CD4-positive, alpha-beta T cell treated with Interleukin-6 for 4 hours (primary cell): ENCODE measurements around the gene PLEK2.
"Not testable (repeated sequence)": the region's sequence is repeated elsewhere in the genome, so short reads cannot be mapped to it uniquely, and the experiment has no call there.

Source experiments
- DNase-seq: peaks from one replicate; pipeline ENCODE4 v3.0.0-alpha.2; 2020; ENCODE audit warnings: mixed read lengths

Gene PLEK2

DNA sequence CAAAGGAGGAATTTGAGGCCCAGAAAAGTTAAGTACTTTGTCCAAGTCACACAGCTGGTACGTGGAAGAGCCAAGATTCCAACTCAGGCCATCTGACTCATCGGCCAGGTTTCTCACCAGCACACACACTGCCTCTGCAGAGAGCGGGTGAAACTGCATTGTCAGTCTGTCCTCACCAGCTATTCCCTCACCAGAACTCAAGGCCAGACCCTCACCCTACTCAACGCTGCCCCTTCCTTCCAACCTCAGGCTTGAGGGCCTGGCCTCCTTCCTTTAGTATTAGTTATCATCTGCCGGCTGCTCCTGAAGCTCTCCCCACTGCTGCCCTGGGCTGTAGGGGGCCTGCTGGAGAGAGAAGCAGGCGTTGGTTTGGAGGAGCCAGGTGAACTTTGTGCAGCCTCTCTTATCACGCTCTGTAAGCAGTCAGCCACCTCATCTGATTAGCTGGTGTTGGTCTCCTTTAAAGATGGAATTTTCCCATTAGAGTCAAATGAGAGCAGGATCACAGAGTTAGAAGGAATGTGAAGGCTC lies 16.6 kb upstream of the PLEK2 start:
- DNase-seq = no peak

DNA sequence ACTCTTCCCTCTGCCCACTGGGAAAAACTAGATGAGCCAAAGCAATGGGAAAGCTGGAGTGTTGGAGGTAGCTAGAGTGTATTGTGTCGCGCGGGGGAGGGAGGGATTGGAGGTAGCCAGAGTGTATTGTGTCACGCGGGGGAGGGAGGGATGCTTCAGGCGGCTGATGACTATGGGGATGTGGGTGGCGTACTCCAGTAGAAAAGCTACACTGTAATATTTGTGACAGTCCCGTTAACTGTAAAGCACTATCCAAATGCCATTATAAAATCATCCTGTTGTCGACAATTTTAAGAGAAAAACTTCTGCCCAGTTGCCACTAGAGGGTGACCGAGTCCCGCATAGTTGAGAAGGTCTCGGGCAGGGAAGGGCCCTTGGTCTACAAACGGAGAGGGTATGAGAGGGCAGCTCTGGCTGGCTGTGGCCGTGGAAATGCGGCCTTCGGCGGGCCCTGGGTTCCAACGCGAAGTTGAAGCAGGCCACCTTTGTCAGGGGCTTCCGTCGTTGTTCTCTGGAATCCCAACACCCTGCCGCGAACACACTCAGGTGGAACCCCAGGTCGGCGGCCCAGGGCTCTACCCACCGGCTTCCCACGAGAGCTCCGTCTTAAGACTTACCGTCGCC lies 15.1 kb upstream of the PLEK2 start:
- peak; percentile 79 for DNase-seq

- no peak for DNase-seq
These were observed 14.2 kb upstream of the PLEK2 start for GRCh38 chr14:67426161-67426560.

GRCh38 chr14:67425608-67426007 lies 13.6 kb upstream of the PLEK2 start:
- no peak for DNase-seq

DNA sequence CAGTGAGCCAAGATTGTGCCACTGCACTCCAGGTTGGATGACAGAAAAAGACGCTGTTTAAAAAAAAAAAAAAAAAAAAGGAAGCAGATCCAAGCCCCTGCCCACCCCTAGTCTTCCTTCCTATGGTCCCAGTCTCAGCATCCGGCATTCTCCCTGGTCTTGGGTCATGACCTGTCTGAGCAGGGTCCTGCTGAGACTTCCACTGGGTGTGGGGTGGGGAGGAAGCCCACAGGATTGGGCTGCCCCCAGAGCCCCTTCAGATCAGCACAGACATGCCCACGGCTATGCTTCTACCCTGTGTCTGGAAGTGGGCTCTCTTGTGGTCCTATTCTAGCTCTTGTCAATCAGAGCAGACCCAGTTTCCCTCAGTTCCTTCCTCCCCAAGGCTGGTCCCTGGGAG lies 12.6 kb upstream of the PLEK2 start:
- no peak for DNase-seq

- no peak for DNase-seq
These were observed 11.5 kb upstream of the PLEK2 start for GRCh38 chr14:67423424-67423823.

GRCh38 chr14:67421356-67422224 lies 9.6 kb upstream of the PLEK2 start:
- DNase-seq = no peak

- DNase-seq = peak; percentile 38
These were observed 8.3 kb upstream of the PLEK2 start for GRCh38 chr14:67420102-67420739.

DNA sequence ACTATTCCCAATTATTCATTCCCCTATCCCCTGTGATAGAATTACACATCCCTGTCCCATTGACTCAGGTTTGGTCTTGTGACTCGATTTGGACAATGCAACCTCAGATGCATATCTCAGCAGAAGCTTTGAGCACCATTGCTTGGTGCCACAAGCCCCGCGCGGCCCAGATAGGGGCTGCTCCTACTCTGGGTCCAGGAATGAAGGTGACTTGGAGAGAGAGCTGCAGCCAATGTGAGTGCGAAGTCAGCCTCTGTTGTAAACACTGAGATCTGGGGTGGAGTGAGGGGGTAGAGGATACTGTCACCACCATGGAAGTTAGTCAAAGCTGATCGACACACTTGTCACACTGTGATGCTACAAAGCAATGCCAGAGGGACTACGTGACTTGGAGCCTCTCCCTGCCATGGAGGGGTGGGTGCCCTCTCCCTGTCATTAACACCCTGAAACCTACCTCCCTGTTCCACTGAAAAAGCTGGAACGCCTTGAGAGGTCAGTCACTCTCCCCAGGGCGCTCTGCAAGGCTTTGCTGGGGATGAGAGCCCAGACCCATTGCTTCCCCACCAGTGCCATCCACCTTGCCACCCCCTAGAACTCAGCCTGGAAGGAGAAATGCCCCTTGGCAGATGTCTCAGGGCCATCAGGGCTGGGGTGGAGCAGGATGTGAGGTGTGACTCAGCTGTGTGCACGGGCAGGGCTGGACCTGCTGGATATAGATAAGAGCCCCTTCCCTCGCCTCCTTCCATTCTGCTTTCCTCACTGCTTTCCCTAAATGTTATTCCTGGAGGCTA lies 6.6 kb upstream of the PLEK2 start:
- DNase-seq = no peak

- DNase-seq = no peak
These were observed 5.7 kb upstream of the PLEK2 start for GRCh38 chr14:67417633-67418032.

- DNase-seq = no peak
These were observed 4.8 kb upstream of the PLEK2 start for GRCh38 chr14:67416810-67417209.

GRCh38 chr14:67416085-67416484 lies 4.1 kb upstream of the PLEK2 start:
- no peak for DNase-seq

DNA sequence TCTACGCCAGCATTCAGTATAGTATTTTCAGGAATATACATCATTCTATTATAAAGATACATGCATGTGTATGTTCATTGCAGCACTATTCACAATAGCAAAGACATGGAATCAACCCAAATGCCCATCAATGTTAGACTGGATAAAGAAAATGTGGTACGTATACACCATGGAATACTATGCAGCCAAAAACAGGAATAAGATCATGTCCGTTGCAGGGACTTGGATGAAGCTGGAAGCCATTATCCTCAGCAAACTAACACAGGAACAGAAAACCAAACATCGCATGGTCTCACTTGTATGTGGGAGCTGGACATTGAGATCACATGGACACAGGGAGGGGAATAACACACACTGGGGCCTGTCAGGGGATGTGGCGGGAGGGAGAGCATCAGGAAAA lies 3.6 kb upstream of the PLEK2 start:
- DNase-seq = not testable (repeated sequence)

GRCh38 chr14:67413806-67414769 lies 2.1 kb upstream of the PLEK2 start:
- peak; percentile 44 for DNase-seq

DNA sequence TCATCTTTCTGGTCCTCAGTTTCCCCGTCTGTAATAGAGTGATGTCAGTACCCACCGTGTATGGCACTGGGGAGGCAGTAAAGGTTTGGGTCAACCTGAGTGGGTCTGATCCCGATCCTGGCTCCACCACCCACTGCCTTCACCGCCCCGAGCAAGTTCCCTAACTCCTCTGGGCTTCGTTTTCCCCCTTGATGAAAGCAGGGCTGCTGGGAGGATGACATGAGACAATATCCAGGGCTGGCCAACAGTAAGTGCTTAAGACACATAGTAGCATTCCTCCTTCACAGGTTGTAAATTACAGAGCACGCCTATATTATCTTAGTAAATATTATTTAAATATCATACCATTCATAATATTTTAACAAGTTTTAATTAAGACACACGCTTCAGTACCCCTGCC lies 595 bp downstream of the PLEK2 start:
- DNase-seq = no peak

DNA sequence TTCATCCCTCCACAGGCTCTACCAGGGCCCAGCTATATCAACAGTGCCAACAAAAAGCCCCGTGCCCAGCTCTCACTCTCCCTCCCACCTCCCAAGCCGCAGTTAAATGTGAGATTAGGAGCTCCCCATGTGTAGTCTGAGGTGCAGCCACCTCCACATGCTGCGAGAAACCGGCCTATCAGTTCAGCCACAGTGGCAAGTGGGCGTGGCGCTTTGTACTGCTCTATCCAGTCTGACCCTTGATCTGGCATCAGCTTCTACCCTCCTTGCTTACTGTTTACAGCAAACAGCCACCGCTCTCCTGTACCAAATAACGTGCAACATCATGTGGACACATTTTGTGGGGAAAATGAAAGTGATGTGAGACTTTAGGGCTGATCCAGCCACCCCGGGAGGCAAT lies 1.7 kb downstream of the PLEK2 start:
- DNase-seq = no peak

DNA sequence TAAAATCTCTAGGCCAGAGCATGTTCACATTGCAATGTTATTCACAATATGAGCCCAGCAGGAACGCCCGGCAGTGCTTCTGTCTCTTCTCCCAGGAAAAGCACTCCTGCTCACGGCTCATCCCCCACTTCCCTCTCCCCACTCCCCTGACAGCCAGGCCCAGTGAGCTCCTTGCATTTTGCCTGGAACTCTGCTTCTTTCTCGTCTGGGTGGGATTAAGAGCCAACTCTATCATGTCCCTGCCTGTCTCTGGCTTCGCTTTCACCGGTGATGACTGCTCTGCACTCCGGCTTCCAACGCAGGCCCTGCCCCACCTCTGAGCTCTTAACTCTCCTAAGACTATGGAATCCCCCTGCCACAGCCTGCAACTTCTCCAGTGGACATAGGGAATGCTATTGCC lies 2.5 kb downstream of the PLEK2 start:
- DNase-seq = no peak

DNA sequence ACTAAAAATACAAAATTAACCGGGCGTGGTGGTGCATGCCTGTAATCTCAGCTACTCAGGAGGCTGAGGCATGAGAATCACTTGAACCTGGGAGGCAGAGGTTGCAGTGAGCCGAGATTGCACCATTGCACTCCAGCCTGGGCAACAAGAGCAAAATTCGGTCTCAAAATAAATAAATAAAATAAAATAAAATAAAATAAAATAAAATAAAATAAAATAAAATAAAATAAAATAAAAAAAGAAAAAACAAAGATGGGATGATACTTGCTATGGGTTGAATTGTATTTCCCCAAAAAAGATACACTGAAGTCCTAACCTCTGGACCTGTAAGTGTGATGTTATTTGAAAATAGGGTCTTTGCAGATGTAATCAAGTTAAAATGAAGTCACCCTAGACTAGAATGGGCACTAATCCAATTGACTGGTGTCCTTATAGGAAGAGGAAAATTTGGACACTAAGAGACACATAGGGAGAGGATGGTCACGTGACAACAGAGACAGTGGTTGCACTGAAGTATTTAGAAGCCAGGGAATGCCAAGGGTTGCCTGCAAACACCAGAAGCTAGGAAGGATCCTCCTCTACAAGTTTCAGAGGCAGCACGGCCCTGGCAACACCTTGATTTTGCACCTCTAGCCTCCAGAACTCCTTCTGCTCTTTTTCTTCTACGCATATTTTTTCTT lies 3.7 kb downstream of the PLEK2 start:
- not testable (repeated sequence) for DNase-seq

DNA sequence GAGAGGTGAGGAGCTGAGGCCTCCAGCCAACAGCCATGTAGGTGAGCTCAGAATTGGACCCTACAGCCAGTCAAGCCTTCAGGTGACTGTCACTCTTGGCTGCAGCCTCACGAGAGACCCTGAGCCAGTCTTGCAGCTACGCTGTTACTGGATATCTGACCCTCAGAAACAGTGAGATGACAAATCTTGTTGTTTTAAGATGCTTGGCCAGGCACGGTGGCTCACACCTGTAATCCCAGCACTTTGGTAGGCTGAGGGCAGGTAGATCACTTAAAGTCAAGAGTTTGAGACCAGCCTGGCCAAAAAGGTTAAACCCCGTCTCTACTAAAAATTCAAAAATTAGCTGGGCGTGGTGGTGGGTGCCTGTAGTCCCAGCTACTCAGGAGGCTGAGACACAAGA lies 6.2 kb downstream of the PLEK2 start:
- DNase-seq = no peak

- DNase-seq = no peak
These were observed 11.5 kb downstream of the PLEK2 start for GRCh38 chr14:67400434-67400833.

DNA sequence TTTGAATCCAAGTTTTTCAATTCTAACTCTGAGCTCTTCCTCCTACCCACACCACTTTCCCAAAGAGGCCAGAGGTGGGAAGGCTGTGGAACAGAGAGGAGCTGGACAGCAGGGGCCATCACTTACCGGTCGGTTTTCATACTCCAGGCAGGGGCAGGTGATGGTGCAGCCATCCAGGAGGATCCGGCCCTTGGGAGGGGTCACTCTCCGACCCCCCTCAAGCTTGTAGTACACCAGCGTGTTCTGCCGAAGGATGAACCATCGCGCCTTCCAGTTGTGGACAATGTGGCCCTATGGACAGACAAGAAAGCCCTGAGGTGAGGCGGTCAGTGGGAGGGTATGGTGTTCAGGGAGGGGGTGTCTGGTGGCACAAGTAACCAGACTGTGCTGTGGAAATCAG lies 14.4 kb downstream of the PLEK2 start:
- DNase-seq = no peak
